Thyroid gland (tissue), 4 donors: Measurements from ENCODE around the gene MAPK8.

Experiments
- CTCF ChIP-seq, 6 experiments: fragments of 200-600 bp in 3 of 6; fragments of 450-650 bp in 3 of 6; sonication (generic) in 3 of 6; IDR thresholded peaks; one replicate each; pipeline ENCODE4 v1.5.1; 2016 to 2019; ENCODE audit warnings: antibody characterized with exemption in 6 of 6, mild to moderate bottlenecking in 2 of 6, inconsistent platforms in 1 of 6, moderate library complexity in 1 of 6
- POLR2A ChIP-seq, 2 donors: fragments of 450-650 bp; IDR thresholded peaks; one replicate each; pipeline ENCODE4 v1.6.1; 2017; ENCODE audit warnings: antibody characterized with exemption in 2 of 2, mild to moderate bottlenecking in 2 of 2, moderate library complexity in 1 of 2

GRCh38 chr10:48332166-48332870, 25.8 kb downstream of the MAPK8 start:
- no peak for TF ChIP-seq CTCF (IDR thresholded peaks at IDR 0.05)
- TF ChIP-seq POLR2A (IDR thresholded peaks at IDR 0.05): no peak
